ENCODE results near the gene CFAP68. TPM values are rescaled to one million over a fixed set of nuclear protein-coding genes. Genes with fewer than 3 reads are reported as not detected.

CFAP68 gene
- total and polyA plus RNA-seq, 2 of the 13 experiments (the other 11 are each of a cell fraction or from before 2014, with no cell fraction given) = 22.2 to 25.6 TPM

GRCh38 chr11:111840143-111840542, 39.2 kb upstream of the CFAP68 start (continued):
- TF ChIP-seq ZBED4 (CRISPR knock-in tag; IDR thresholded peaks at IDR 0.05; ENCODE audit: borderline replicate concordance) = no peak
- TF ChIP-seq ZNF280D (CRISPR knock-in tag; IDR thresholded peaks at IDR 0.05) = no peak
- 0 out of 4 replicates have a peak, but pooled peaks of 1 of the 2 experiments have one; percentile 19 for TF ChIP-seq HMGXB4 (CRISPR knock-in tag; IDR thresholded peaks at IDR 0.05; ENCODE audit: borderline replicate concordance in 1 of 2, low read depth in 1 of 2)
- TF ChIP-seq IRF9 (CRISPR knock-in tag; IDR thresholded peaks at IDR 0.05; ENCODE audit: borderline replicate concordance) = no peak
- peak; percentile 80 for TF ChIP-seq FOXA3 (CRISPR knock-in tag; IDR thresholded peaks at IDR 0.05)
- no peak for TF ChIP-seq ZNF691 (CRISPR knock-in tag; IDR thresholded peaks at IDR 0.05; ENCODE audit: borderline replicate concordance, low read depth)
- TF ChIP-seq GATAD2A (CRISPR knock-in tag; IDR thresholded peaks at IDR 0.05) = peak; percentile 95
- TF ChIP-seq ZNF567 (CRISPR knock-in tag; IDR thresholded peaks at IDR 0.05; ENCODE audit: borderline replicate concordance) = no peak
- peak; percentile 58 for TF ChIP-seq BCL6 (CRISPR knock-in tag; IDR thresholded peaks at IDR 0.05)
- no peak for TF ChIP-seq ZFP82 (CRISPR knock-in tag; IDR thresholded peaks at IDR 0.05; ENCODE audit: borderline replicate concordance)
- no peak for TF ChIP-seq ZNF329 (CRISPR knock-in tag; IDR thresholded peaks at IDR 0.05; ENCODE audit: low read depth)
- TF ChIP-seq JUN (CRISPR knock-in tag; IDR thresholded peaks at IDR 0.05) = no peak
- no peak for TF ChIP-seq KLF12 (CRISPR knock-in tag; IDR thresholded peaks at IDR 0.05; ENCODE audit: borderline replicate concordance)
- TF ChIP-seq BHLHE40 (IDR thresholded peaks at IDR 0.05; ENCODE audit: low read length) = no peak
- TF ChIP-seq EP300 (IDR thresholded peaks at IDR 0.05; ENCODE audit: low read depth in 2 of 2, low read length in 2 of 2) = peak in 1 of 2 experiments; percentile 86; a peak in 2 of 4 replicates
- peak; percentile 63; the same call in 1 of the 2 replicates for TF ChIP-seq EP300 (CRISPR knock-in tag; IDR thresholded peaks at IDR 0.05; ENCODE audit: borderline replicate concordance)
- no peak for TF ChIP-seq MAX (IDR thresholded peaks at IDR 0.05)
